Hepatocyte (in vitro differentiated cells): ENCODE measurements around the gene SLC8A1. TPM values are rescaled to one million over a fixed set of nuclear protein-coding genes. Genes with fewer than 3 reads are reported as not detected.

Source experiments
- DNase-seq: peaks from one replicate; pipeline ENCODE4 v3.0.0-alpha.2; 2016; ENCODE audit warnings: low spot score
- H2AFZ ChIP-seq: fragments of 200-600 bp; sonication (generic); 2 replicates; pipeline ENCODE4 v1.6.0; 2016; ENCODE audit warnings: antibody characterized with exemption, mild to moderate bottlenecking
- H3K27ac ChIP-seq: fragments of 200-600 bp; sonication (generic); 2 replicates; pipeline ENCODE4 v1.5.1; 2016; ENCODE audit warnings: mild to moderate bottlenecking
- H3K27me3 ChIP-seq: fragments of 200-600 bp; sonication (generic); 2 replicates; pipeline ENCODE4 v1.6.1; 2016
- H3K36me3 ChIP-seq: fragments of 200-600 bp; sonication (generic); replicated peaks from 2 replicates; pipeline ENCODE4 v1.5.1; 2016; ENCODE audit warnings: low read depth; ENCODE audit not compliant: insufficient read depth
- H3K4me1 ChIP-seq: fragments of 200-600 bp; sonication (generic); 2 replicates; pipeline ENCODE4 v1.5.1; 2016; ENCODE audit warnings: mild to moderate bottlenecking, moderate library complexity; ENCODE audit not compliant: insufficient read depth
- H3K4me2 ChIP-seq: fragments of 200-600 bp; sonication (generic); 2 replicates; pipeline ENCODE4 v1.6.0; 2016
- H3K4me3 ChIP-seq: fragments of 200-600 bp; sonication (generic); 2 replicates; pipeline ENCODE4 v1.5.1; 2016; ENCODE audit warnings: mild to moderate bottlenecking
- H3K79me2 ChIP-seq: fragments of 200-600 bp; sonication (generic); 2 replicates; pipeline ENCODE4 v1.6.0; 2017; ENCODE audit warnings: mild to moderate bottlenecking
- H3K9me2 ChIP-seq: fragments of 200-600 bp; sonication (generic); replicated peaks from 2 replicates; pipeline ENCODE4 v1.6.0; 2017; ENCODE audit warnings: mild to moderate bottlenecking; ENCODE audit not compliant: insufficient read depth
- H3K9me3 ChIP-seq: fragments of 200-600 bp; sonication (generic); 2 replicates; pipeline ENCODE4 v1.5.1; 2016; ENCODE audit warnings: low read depth, mild to moderate bottlenecking
- H4K20me1 ChIP-seq: fragments of 200-600 bp; sonication (generic); 2 replicates; pipeline ENCODE4 v1.6.0; 2016; ENCODE audit warnings: mild to moderate bottlenecking; ENCODE audit not compliant: insufficient read depth, poor library complexity, severe bottlenecking
- EZH2 ChIP-seq: fragments of 200-600 bp; sonication (generic); IDR thresholded peaks from 2 replicates; pipeline ENCODE4 v1.6.1; 2016; ENCODE audit warnings: antibody characterized with exemption, mild to moderate bottlenecking, borderline replicate concordance
- EZH2phosphoT487 ChIP-seq: fragments of 200-600 bp; sonication (generic); IDR thresholded peaks from one replicate; pipeline ENCODE4 v1.6.1; 2018; ENCODE audit warnings: antibody characterized with exemption, mild to moderate bottlenecking, low read depth, moderate library complexity; ENCODE audit not compliant: unreplicated experiment, severe bottlenecking
- WGBS: methylation state at CpG from one replicate; pipeline ENCODE4 v1.1.6; 2016; ENCODE audit warnings: low lambda C conversion rate; ENCODE audit errors: missing lambda C conversion rate; 5-methylcytosine and 5-hydroxymethylcytosine counted together
- polyA plus RNA-seq: library from polyadenylated mRNA; unstranded; fragments of >200 nt; fragmentation: Nextera tagmentation; extraction: Ambion mirVana; gene quantifications from 2 replicates; pipeline ENCODE4 v1.2.1, GENCODE V29; 2016
- total RNA-seq: library from RNA; depleted of rRNA; stranded (reverse); fragments of >200 nt; gene quantifications from 2 replicates; pipeline ENCODE4 v1.2.3, GENCODE V29; 2014
- TF ChIP-seq, protein P1 (sequence below): fragments of 200-600 bp; sonication (generic); IDR thresholded peaks from 2 replicates; pipeline ENCODE4 v1.5.1; 2016; ENCODE audit warnings: antibody characterized with exemption, mild to moderate bottlenecking; ENCODE audit not compliant: poor library complexity

The SLC8A1 gene
- total and polyA plus RNA-seq, 2 experiments from 2014 or later: 2.2 to 8.9 TPM

DNA sequence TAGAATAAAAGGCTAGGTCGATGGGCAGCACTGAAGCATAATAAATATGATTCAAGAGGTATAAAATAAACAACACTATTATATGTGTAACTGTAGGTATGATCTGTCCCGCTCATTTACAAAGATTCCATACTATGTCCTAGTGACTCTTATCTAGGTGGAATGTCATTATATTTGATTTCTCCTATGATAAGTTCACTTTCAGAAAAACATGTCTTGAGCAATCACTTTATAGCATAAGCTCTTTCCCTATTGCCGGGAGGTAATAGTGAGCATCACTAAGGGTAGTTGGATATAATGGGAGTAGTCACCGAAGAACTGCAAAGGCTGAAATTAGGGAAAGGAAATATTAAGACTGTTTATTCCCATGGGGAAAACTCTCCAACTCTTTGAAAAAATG, 342.5 kb downstream of the SLC8A1 start:
- WGBS: 91% methylated on average over 4 of the region's 4 CpGs
- H3K4me3 ChIP-seq: no peak overlapping the region
- no peaks in the 10 kb centered on the region for H3K36me3 ChIP-seq
- H4K20me1 ChIP-seq: no peaks in the 10 kb centered on the region
- H3K9me3 ChIP-seq: no peaks in the 10 kb centered on the region
- H3K27me3 ChIP-seq: no peaks in the 10 kb centered on the region
- no peak for DNase-seq
- H2AFZ ChIP-seq: no peak overlapping the region
- no peak overlapping the region for H3K4me2 ChIP-seq
- H3K27ac ChIP-seq: no peak overlapping the region
- no peaks in the 10 kb centered on the region for H3K9me2 ChIP-seq
- no peaks in the 10 kb centered on the region for H3K79me2 ChIP-seq
- H3K4me1 ChIP-seq: no peaks in the 10 kb centered on the region
- TF ChIP-seq EZH2phosphoT487 (no peak), EZH2 (no peak)
- TF ChIP-seq, protein P1, sequence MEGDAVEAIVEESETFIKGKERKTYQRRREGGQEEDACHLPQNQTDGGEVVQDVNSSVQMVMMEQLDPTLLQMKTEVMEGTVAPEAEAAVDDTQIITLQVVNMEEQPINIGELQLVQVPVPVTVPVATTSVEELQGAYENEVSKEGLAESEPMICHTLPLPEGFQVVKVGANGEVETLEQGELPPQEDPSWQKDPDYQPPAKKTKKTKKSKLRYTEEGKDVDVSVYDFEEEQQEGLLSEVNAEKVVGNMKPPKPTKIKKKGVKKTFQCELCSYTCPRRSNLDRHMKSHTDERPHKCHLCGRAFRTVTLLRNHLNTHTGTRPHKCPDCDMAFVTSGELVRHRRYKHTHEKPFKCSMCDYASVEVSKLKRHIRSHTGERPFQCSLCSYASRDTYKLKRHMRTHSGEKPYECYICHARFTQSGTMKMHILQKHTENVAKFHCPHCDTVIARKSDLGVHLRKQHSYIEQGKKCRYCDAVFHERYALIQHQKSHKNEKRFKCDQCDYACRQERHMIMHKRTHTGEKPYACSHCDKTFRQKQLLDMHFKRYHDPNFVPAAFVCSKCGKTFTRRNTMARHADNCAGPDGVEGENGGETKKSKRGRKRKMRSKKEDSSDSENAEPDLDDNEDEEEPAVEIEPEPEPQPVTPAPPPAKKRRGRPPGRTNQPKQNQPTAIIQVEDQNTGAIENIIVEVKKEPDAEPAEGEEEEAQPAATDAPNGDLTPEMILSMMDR: no peak

DNA sequence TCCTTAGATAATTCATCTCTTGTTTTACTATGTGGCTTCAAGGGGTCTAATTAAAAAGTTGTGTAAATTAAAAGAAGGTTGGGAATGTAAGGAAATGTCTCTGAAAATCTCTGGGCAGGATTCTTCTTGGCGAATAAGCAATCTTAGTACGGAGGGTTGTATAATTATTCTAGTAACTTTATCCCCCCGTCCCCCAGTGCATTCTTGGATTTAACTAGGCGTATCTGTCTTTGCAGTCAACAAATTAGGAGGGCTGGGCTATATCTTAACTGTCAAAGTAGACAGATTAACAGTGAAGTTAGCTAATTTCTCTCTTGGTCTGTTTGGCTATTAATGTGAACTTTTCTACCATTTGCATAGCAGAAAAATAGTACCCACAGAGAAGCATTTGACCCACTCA, 343.0 kb downstream of the SLC8A1 start:
- Histone ChIP-seq H3K27ac (no peak overlapping the region), H3K9me2 (no peaks in the 10 kb centered on the region), H3K27me3 (no peaks in the 10 kb centered on the region), H3K36me3 (no peaks in the 10 kb centered on the region), H3K79me2 (no peaks in the 10 kb centered on the region), H2AFZ (no peak overlapping the region), H3K4me1 (no peaks in the 10 kb centered on the region), H3K9me3 (no peaks in the 10 kb centered on the region), H3K4me2 (no peak overlapping the region), H4K20me1 (no peaks in the 10 kb centered on the region), H3K4me3 (no peak overlapping the region)
- DNase-seq: no peak
- TF ChIP-seq EZH2: no peak
- TF ChIP-seq, protein P1: no peak
- TF ChIP-seq EZH2phosphoT487: no peak
- WGBS: 64% methylated on average over 4 of the region's 4 CpGs

DNA sequence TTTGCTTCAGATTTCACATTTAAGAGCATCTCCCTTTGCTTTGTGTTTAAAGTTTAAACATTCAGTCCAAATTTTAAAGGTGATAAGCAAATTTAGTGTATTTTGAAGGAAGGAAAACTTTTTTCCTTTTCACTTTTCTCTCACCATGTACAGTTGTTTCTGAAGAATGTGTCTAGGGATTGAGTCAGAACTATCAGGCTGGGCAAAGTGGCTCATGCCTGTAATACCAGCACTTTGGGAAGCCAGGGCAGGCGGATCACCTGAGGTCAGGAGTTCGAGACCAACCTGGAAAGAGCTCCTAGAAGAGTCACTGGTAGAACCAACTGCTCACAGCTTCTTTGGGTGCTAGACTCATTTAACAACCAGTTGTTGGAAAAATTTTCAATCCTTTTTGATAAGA, 345.8 kb downstream of the SLC8A1 start:
- H3K9me2 ChIP-seq: no peaks in the 10 kb centered on the region
- H3K36me3 ChIP-seq: no peaks in the 10 kb centered on the region
- no peak overlapping the region for H3K4me3 ChIP-seq
- no peak overlapping the region for H3K4me2 ChIP-seq
- H3K4me1 ChIP-seq: no peaks in the 10 kb centered on the region
- H2AFZ ChIP-seq: no peak overlapping the region
- no peak overlapping the region for H3K27ac ChIP-seq
- no peaks in the 10 kb centered on the region for H3K27me3 ChIP-seq
- H4K20me1 ChIP-seq: no peaks in the 10 kb centered on the region
- 95% methylated on average over 2 of the region's 2 CpGs for WGBS
- no peak for DNase-seq
- TF ChIP-seq, protein P1: no peak
- no peak for TF ChIP-seq EZH2
- no peak for TF ChIP-seq EZH2phosphoT487
- no peaks in the 10 kb centered on the region for H3K79me2 ChIP-seq
- no peaks in the 10 kb centered on the region for H3K9me3 ChIP-seq

DNA sequence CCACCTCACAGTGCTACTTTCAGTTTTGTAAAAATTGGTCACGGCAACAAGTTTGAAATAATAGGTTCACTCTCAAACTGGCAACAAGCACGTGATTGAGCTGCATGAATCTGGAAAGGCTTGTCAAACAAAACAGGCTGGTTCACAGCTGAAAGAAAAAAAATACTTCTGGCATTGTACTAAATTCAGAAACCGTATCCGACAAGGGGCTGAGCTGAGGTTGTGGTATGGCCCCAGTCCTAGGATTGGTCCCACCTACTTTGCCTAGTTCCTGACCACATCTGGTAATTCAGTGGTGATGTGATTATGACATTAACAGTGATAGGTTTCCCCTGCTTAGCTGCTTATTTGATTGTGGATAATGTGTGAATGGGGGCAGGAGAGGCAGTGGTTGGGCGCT, 346.3 kb downstream of the SLC8A1 start:
- no peak overlapping the region for H3K4me2 ChIP-seq
- H3K4me1 ChIP-seq: no peaks in the 10 kb centered on the region
- H4K20me1 ChIP-seq: no peaks in the 10 kb centered on the region
- H3K36me3 ChIP-seq: no peaks in the 10 kb centered on the region
- no peaks in the 10 kb centered on the region for H3K9me2 ChIP-seq
- 86% methylated on average over 5 of the region's 5 CpGs for WGBS
- no peak overlapping the region for H2AFZ ChIP-seq
- DNase-seq: no peak
- H3K27me3 ChIP-seq: no peaks in the 10 kb centered on the region
- no peak overlapping the region for H3K4me3 ChIP-seq
- no peaks in the 10 kb centered on the region for H3K79me2 ChIP-seq
- H3K9me3 ChIP-seq: no peaks in the 10 kb centered on the region
- TF ChIP-seq, protein P1: no peak
- no peak for TF ChIP-seq EZH2phosphoT487
- no peak for TF ChIP-seq EZH2
- H3K27ac ChIP-seq: no peak overlapping the region
